Stimulated activated CD8-positive, alpha-beta memory T cell treated with anti-CD3 and anti-CD28 coated beads, Interleukin-7, amount 100 ng/mL, for 24 hours (primary cell): ENCODE measurements around the gene SCGB1A1.
A peak's percentile ranks its signal among the peaks of the same experiment; 100 is the strongest.

ENCODE experiments used
- DNase-seq: peaks from one replicate; pipeline ENCODE4 v3.0.0-alpha.2; 2020; ENCODE audit warnings: low read depth

The SCGB1A1 gene

DNA sequence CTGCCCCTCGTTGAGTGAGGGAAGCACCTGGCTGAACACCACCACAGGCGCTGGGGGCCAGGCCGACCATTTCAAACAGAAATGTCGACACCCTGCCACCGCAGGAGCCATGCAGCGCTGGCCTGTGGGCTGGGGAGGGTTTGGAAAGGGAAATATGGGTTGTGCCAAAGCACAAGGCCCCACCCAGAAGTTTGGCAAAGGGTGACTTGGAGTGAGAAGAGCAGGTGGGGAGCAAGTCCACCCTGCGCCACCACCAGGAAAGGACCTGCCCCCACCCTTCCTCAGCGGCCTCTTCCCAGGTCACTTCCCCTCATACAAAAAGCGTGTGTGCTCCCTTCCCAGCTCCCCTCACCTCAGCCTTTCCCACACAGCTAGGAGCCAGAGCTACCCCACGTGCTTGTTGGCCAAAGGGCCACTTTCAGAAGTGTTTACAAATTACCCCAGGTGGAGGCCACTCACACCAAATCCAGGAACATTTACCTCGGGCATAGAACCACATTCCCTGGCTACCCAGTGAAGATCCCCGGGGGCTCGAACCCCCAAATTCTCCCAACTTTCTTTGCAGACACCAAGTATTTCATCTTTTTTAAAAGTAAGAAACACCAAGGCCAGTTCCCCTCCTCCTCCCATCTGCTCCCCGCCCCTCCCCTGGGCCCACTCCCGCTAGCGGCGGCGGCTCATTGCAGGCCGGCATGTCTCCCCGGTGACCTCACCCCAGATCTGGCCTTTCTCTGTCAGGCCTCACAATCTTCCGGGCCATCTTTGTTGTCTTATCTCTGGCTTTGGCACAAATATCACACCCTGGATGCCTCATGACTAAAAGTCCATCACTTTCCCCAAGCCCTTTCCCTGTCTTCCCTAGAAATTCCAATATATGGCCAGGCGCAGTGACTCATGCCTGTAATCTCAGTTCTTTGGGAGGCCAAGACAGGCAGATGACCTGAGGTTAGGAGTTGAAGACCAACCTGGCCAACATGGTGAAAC, 20.5 kb upstream of the SCGB1A1 start:
- no peak for DNase-seq

GRCh38 chr11:62399172-62399877, 19.5 kb upstream of the SCGB1A1 start:
- DNase-seq: no peak

DNA sequence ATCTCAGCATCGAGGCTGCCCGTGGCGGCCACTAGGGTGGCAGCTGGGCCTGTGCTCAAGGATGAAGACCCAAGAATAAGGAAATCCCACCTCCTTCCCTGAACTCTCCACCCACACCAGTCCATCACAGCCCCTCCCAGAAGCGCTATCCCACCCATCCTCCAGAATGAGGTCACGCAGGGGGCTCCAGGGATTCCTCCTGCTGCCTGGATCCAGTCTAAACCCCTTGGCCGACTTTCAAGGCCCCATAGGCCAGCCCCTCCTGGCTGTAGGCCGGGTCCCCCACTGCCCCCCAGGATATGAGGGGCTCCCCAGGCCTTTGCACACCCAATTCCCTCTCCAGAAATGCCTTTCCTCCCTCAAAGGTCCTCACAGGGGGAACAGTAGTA, 19.0 kb upstream of the SCGB1A1 start:
- DNase-seq: no peak

DNA sequence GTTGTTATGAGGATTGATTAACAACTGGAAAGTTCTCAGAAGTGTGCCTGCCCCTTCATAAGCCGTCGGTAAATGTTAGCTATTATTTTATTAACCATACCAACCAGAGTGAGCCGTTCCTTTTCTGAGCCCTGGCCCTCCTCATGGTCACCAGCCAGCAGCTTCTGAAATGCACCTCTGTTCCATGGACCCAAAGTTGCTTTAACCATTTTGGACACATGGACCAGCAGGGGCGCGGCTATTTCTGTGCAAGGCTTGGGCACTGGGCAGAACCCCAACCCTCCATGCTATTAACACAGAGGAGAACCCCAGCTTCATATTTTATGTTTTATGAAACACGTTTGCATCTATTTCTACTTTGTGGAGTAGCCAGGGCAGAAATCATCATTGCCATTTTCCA, 18.6 kb upstream of the SCGB1A1 start:
- no peak for DNase-seq

DNA sequence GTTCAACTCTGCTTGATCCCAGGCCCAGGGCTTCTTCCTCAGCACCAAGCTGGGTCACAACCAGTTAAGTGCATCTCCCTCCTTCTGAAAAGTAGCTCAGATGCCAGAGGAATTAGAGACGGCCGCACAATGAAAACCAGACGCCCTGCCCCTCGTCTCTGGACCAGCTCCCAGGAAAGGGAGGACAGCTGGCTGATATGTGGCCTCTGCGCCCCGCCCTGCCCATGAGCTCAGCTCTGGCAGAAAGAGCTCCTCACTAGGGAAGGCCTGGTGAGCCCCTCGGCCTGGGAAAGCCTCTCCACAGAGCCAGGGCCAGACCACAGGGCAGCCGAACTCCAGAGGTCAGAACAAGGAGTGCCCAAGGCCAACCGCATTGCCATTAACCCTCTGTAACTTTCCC, 18.1 kb upstream of the SCGB1A1 start:
- no peak for DNase-seq

DNA sequence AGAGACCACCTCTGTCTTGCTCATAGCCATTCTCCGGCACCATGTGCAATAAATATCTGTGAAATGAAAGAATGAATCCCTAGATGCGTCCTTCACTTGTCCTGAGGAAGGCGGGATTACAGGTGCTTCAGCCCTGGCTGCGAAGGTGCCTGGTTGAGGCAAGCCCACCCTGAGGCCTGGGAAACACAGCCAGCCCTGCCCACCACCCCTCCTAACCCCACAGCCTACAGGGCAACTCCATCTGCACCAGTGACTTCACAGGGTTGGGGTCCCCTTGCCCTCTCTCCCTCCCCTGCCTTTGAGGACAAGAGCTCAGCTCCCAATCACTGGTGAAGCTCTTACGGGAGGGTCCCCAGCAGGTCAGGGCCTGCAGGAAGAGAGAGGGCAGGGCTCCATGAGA, 17.5 kb upstream of the SCGB1A1 start:
- no peak for DNase-seq

- no peak for DNase-seq
Observed at GRCh38 chr11:62401811-62402210, 17.0 kb upstream of the SCGB1A1 start.

DNA sequence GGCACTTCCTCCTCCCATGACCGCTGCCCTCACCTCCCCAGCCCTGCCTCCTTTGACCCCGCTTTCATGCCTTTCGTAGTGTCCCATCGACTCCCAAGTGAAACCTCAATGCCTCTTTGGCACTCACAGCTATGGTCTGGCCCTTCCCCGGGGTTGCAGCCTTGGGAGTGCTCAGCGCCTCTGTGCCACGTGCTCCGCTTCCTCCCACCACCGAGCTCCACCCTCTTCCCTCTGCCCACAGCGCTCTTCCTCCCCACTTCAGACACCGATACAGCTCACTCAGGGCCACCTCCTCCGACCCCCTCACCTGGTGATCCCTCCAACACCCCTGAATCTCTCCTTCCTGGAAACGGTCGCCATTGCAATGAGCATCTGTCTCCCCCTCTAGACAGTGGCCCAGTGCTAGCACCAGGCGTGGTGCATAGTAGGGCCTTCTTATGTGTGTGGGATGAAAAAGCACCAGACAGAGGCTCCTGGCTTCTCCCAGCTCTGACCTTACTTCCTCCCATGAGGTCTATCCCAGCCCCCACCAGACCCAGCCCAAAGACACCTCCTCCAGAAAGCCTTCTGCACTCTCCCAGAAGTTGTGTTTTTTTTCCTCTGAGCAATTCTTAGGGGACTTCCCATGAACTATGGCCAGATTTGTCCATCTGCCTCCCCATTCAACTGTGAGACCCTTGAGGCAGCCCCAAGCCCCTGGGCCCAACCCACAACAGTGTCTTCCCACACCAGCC, 16.4 kb upstream of the SCGB1A1 start:
- peak; percentile 20 for DNase-seq

DNA sequence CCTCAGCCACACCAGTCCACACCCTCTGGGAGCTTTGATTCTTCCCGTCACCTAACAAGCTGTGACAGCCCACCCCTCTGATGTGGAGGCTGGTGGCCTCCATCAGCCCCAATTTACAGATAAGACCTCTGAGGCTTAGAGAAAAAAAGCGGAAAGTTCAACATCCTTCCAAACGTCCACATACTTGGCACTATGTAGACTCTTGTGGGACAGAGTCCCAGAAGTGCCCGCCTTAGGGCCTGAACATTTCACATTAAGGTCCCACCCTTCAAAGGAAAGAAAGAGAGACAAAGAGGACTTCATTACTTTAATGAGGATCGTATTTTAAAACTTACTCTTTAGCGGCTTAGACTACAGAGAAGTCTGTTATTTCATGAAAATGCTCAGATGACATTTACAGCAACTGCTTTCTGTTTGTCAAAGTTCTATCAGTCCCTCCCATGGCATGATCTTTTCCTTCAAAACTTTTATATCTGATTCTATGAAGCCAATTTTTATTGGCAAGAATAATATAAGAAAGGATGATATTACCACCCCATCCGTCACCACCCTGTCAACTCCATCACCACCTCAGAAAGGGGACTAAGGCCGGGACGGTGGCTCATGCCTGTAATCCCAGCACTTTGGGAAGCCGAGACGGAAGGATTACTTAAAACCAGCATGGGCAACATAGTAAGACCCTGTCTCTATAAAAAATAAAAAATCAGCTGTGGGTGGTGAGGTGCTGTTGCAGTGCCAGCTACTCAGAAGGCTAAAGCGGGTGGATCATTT, 15.7 kb upstream of the SCGB1A1 start:
- DNase-seq: no peak

GRCh38 chr11:62404435-62404834, 14.4 kb upstream of the SCGB1A1 start:
- DNase-seq: no peak

GRCh38 chr11:62404901-62405300, 13.9 kb upstream of the SCGB1A1 start:
- no peak for DNase-seq

DNA sequence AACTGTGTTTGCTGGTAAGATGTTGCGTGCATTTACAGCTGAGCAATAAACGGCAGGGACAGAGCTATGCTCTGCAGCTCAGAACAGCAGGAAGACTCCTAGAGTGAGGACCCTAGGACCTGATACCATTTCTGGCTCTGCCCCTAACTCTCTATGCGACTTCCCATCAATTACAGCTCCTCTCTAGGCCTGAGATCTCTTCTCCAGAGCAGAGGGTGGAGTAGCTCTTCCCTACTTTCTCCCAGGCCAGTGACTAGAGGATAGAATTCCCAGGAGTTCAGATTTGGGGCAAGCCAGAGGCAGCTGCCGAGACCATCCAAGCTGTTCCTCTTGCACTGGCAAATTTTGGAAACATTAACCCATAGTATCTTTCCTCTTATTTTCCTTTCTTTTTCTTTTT, 12.8 kb upstream of the SCGB1A1 start:
- DNase-seq: no peak

DNA sequence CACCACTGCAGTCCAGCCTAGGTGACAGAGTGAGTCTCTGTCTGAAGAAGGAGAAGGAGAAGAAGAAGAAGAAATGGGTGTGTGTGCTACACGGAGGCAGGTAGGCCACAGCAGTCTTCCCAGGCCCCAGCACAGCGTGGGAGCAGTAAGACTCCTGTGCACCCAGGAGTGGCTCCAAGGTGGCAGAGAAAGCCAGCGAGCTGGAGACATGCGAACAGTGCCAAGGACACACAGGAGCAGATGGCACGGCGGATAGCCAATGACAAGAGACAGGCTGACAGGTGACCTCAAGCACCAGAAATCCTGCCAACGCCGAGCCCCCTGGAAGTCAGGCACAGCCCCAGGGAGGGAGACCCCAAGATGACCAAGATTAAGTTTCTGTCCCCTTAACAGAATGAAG, 9.0 kb upstream of the SCGB1A1 start:
- no peak for DNase-seq

- DNase-seq: no peak
Observed at GRCh38 chr11:62410972-62411371, 7.9 kb upstream of the SCGB1A1 start.

DNA sequence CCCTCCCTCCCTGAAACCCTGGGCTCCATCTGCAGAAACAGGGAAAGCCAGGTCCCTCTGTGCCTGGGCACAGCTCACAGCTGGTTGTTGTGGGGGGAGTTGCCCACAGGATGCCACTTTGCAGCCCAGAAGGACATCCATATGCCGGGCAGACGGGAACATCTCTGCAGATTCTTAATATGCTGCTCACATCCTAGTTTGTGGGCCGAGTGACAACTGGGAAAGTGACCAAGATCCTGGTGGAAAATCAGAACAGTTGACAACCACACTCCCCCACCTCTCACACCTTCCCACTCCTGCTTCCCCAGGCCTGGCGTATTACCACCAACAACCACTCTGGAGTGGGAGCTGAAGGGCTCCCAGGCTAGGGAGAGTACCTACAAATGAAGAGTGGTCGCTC, 7.3 kb upstream of the SCGB1A1 start:
- DNase-seq: no peak

GRCh38 chr11:62413060-62413696, 5.7 kb upstream of the SCGB1A1 start:
- no peak for DNase-seq

DNA sequence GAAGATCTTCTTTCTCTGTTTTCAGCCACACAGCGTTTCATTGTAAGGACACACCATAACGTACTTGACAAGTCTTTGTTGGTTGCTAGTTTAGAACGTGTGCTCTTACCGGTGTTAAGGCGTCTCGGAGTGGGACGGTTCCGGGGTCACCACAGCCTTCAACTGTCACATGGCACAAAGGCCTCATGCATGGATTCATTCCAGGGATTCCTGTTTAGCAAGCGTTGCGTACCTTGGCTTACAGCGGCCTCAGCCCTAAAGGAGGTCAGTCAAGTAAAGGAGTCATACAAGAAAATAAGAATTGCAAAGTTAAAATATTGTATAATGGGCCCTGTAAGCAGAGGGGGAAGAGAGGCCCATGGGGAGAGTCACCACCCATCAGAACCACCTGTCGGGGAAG, 2.2 kb upstream of the SCGB1A1 start:
- DNase-seq: no peak

DNA sequence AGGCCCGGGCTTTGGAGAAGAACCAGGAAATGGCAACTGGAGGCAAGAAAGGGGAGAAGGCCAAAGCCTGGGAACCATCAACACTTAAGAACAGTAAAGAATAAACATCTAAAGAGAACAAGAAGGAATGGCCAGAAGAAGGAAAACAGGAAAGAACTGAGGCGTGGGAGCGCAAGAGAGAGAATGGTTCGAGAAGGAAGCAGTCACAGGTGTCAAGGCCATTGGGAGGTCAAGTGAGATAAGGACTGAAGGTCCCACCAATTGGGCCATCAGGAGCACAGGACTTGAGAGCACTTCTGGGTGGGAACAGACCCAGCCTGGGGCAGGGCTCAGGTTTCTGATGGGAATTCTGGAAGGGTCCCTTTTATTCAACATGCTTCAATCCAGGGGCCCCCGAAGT, 697 bp upstream of the SCGB1A1 start:
- DNase-seq: no peak

- DNase-seq: no peak
Observed at GRCh38 chr11:62419314-62419929, 589 bp downstream of the SCGB1A1 start.

- no peak for DNase-seq
Observed at GRCh38 chr11:62419943-62420342, 1.1 kb downstream of the SCGB1A1 start.

- DNase-seq: no peak
Observed at GRCh38 chr11:62420882-62421281, 2.0 kb downstream of the SCGB1A1 start.
